Upper lobe of left lung (tissue), 4 donors: ENCODE results near the gene GAB3.

Experiments used
- EP300 ChIP-seq, 4 donors: sonication (generic); formaldehyde crosslinking; IDR thresholded peaks; one replicate each; pipeline ENCODE4 v1.5.1; 2017; ENCODE audit warnings: antibody characterized with exemption in 4 of 4, control low read depth in 2 of 4
- POLR2A ChIP-seq, 4 donors: fragments of 450-650 bp; IDR thresholded peaks; one replicate each; pipeline ENCODE4 v1.5.1; 2016 to 2017; ENCODE audit warnings: antibody characterized with exemption in 4 of 4, mild to moderate bottlenecking in 2 of 4
- POLR2AphosphoS5 ChIP-seq, 2 donors: sonication (generic); formaldehyde crosslinking; IDR thresholded peaks; one replicate each; pipeline ENCODE4 v1.5.1; 2017; ENCODE audit warnings: antibody characterized with exemption in 2 of 2
- TF ChIP-seq, protein P1 (sequence below), 6 experiments: fragments of 450-650 bp in 4 of 6; fragments of 200-600 bp in 2 of 6; sonication (generic) in 2 of 6; IDR thresholded peaks; one replicate each; pipeline ENCODE4 v1.5.1; 2016 to 2019; ENCODE audit warnings: antibody characterized with exemption in 6 of 6

- TF ChIP-seq, protein P1, sequence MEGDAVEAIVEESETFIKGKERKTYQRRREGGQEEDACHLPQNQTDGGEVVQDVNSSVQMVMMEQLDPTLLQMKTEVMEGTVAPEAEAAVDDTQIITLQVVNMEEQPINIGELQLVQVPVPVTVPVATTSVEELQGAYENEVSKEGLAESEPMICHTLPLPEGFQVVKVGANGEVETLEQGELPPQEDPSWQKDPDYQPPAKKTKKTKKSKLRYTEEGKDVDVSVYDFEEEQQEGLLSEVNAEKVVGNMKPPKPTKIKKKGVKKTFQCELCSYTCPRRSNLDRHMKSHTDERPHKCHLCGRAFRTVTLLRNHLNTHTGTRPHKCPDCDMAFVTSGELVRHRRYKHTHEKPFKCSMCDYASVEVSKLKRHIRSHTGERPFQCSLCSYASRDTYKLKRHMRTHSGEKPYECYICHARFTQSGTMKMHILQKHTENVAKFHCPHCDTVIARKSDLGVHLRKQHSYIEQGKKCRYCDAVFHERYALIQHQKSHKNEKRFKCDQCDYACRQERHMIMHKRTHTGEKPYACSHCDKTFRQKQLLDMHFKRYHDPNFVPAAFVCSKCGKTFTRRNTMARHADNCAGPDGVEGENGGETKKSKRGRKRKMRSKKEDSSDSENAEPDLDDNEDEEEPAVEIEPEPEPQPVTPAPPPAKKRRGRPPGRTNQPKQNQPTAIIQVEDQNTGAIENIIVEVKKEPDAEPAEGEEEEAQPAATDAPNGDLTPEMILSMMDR (IDR thresholded peaks at IDR 0.05): no peak
- TF ChIP-seq POLR2A (IDR thresholded peaks at IDR 0.05) (no peak), POLR2AphosphoS5 (IDR thresholded peaks at IDR 0.05) (no peak), EP300 (IDR thresholded peaks at IDR 0.05) (no peak)
Observed at GRCh38 chrX:154655346-154655745, 95.5 kb downstream of the GAB3 start.
